BLaER1 (cell line): Measurements from ENCODE around the gene ZNF311.

Experiments used
- H3K27ac ChIP-seq: shearing (Covaris generic); formaldehyde crosslinking; 2 replicates; pipeline ENCODE4 v1.8.1; 2022
- H3K27me3 ChIP-seq: shearing (Covaris generic); formaldehyde crosslinking; 2 replicates; pipeline ENCODE4 v1.8.1; 2022
- H3K36me3 ChIP-seq: shearing (Covaris generic); formaldehyde crosslinking; 2 replicates; pipeline ENCODE4 v1.8.1; 2022
- H3K4me1 ChIP-seq: shearing (Covaris generic); formaldehyde crosslinking; 2 replicates; pipeline ENCODE4 v1.8.1; 2022
- H3K4me2 ChIP-seq: shearing (Covaris generic); formaldehyde crosslinking; 2 replicates; pipeline ENCODE4 v1.8.1; 2022
- H3K4me3 ChIP-seq: shearing (Covaris generic); formaldehyde crosslinking; 2 replicates; pipeline ENCODE4 v1.8.1; 2022
- H3K9ac ChIP-seq: shearing (Covaris generic); formaldehyde crosslinking; 2 replicates; pipeline ENCODE4 v1.8.1; 2022
- H3K9me3 ChIP-seq: shearing (Covaris generic); formaldehyde crosslinking; 2 replicates; pipeline ENCODE4 v1.8.1; 2022
- H4K20me1 ChIP-seq: shearing (Covaris generic); formaldehyde crosslinking; 2 replicates; pipeline ENCODE4 v1.8.1; 2022
- Cebpa-rat ChIP-seq: shearing (Covaris generic); IDR thresholded peaks from 2 replicates; pipeline ENCODE4 v1.8.1; 2022

Gene ZNF311

DNA sequence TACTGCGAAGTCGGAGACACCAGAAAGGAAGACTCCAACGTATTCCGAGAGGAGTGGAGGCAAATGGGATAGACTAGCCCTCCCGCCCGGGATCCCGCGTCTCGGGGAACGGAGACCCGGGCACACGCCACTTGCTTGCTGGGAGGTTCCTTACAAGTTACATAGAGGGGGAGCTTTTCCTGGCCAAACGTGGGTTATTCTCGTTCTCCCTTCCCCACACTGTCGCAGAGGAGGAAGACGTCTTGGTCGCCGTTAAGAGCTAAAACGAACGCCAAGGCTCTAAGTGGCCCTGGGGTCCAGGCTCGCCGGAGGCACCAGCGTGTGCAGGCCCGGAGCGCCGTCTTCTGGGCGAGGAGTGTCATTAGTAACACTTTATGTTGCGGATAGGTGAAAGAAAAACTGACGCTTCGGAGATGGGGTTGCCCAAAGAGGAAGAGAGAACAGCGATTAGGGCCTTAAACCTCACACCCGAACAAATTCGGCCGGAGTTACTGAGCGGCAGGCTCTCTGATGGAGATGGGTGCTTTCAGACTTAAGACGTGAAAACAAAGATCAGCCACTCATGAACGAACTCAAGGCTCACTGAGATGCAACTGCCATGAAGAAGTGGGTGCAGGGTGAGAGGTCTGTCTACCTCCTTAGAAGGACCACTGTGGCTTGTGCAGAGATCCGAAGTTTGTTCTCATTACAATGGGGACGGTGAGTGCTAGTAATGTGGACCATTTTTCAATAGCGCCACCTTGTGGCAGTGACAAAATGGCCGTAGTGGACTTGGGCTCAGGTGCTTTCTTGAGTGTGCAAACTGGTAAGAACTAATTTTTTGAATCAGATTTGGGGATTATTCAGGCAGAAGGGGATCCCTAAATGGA is 11.7 kb upstream of the ZNF311 start:
- no peaks in the 10 kb centered on the region for H3K27me3 ChIP-seq
- H3K4me3 ChIP-seq, result peak overlapping the region; percentile 67
- no peaks in the 10 kb centered on the region for H4K20me1 ChIP-seq
- no peak for TF ChIP-seq Cebpa-rat
- H3K4me1 ChIP-seq, result peaks cover 8% of the 10 kb centered on the region; the same call in 1 of the 2 replicates
- no peaks in the 10 kb centered on the region for H3K36me3 ChIP-seq
- peaks cover 17% of the 10 kb centered on the region for H3K9me3 ChIP-seq
- H3K9ac ChIP-seq, result peak overlapping the region; percentile 62
- no peak overlapping the region for H3K27ac ChIP-seq
- peak overlapping the region; percentile 81 for H3K4me2 ChIP-seq

DNA sequence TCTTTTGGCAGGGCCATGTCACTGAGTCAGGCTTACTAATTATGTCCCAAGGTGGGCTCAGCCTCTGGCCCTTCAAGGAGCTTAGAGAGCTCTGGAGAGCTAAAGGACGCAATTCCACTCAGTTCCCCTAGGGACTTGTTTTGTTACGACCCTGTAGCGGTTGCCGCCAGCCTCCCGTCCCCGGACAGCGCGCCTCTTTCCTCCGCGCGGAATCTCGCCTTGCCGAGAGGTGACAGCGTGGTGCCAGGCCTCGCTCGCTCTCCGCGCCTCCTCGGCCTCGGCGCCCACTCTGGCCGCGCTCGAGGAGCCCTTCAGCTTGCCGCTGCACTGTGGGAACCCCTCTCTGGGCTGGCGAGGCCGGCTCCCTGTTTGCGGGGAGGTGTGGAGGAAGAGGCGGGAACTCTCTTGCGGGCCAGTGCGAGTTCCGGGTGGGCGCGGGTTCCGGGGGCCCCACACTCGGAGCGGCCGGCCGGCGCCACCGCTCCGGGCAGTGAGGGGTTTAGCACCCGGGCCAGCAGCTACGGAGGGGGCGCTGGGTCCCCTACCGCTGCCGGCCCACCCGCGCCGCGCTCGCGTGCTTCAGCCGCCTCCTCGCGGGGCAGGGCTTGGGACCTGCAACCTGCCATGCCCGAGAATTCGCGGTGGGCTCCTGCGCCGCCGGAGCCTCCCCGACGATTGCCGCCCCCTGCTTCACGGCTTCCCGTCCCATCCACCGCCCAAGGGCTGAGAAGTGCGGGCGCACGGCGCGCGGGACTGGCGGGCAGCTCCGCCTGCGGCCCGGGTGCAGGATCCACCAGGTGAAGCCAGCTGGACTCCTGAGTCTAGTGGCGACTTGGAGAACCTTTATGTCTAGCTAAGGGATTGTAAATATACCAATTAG is 9.9 kb upstream of the ZNF311 start:
- Histone ChIP-seq H3K9ac (no peak overlapping the region), H3K4me3 (no peak overlapping the region), H3K27ac (no peak overlapping the region), H3K4me2 (no peak overlapping the region), H3K27me3 (no peaks in the 10 kb centered on the region), H4K20me1 (no peaks in the 10 kb centered on the region), H3K4me1 (peaks cover 9% of the 10 kb centered on the region; the same call in 1 of the 2 replicates), H3K36me3 (no peaks in the 10 kb centered on the region), H3K9me3 (peaks cover 15% of the 10 kb centered on the region)
- no peak for TF ChIP-seq Cebpa-rat

DNA sequence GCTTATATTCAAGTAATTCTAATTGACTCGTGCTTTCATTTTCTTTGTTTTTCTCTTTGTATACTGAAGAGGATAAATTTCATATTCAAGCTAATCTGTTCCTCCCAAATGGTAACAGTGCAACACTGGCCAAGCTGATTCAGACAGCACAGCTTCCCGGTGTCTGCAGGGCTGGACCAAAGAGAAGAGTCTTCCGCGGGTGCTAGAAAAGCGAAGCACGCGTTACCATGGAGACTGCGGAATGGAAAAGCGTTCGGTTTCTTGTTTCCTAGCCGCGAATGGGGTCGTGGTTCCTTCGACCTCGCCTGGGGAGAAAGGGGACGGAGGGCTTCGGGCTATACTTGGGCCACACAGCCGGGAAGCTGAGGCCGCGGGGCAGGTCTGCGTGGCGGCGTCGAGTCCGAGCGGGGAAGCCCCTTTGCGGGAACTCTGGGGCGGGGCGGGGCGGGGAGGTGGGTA is 6.2 kb upstream of the ZNF311 start:
- Histone ChIP-seq H3K4me2 (peak overlapping the region; percentile 66), H3K27ac (no peak overlapping the region), H3K36me3 (no peaks in the 10 kb centered on the region), H4K20me1 (no peaks in the 10 kb centered on the region), H3K9me3 (peaks cover 15% of the 10 kb centered on the region), H3K9ac (no peak overlapping the region), H3K4me1 (peaks cover 6% of the 10 kb centered on the region; the same call in 1 of the 2 replicates), H3K27me3 (no peaks in the 10 kb centered on the region), H3K4me3 (peak overlapping the region; percentile 67)
- no peak for TF ChIP-seq Cebpa-rat

DNA sequence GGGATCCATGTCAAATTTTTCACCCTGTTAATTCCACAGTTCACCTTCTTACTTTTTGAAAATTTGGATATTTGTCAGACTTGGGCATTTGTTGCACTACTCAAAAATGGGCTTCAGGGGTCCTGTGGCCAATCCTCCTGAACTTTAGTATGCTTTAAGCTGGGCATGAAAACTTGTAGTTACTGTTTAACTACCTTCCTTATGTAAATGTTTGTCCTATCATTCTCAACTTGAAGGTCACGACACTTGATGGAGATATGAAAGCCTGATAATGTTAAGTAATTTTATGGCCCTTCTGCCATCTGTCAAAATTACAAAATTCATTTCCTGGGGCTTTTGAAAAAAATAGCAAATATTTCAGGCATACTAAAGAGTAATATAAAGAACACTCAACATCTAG is 4.2 kb upstream of the ZNF311 start:
- Histone ChIP-seq H3K4me3 (no peak overlapping the region), H3K36me3 (no peaks in the 10 kb centered on the region), H3K9ac (no peak overlapping the region), H3K27ac (no peak overlapping the region), H3K9me3 (peaks cover 7% of the 10 kb centered on the region; the same call in 1 of the 2 replicates), H3K27me3 (no peaks in the 10 kb centered on the region), H3K4me1 (peaks cover 5% of the 10 kb centered on the region; the same call in 1 of the 2 replicates), H4K20me1 (no peaks in the 10 kb centered on the region), H3K4me2 (no peak overlapping the region)
- TF ChIP-seq Cebpa-rat, result no peak

DNA sequence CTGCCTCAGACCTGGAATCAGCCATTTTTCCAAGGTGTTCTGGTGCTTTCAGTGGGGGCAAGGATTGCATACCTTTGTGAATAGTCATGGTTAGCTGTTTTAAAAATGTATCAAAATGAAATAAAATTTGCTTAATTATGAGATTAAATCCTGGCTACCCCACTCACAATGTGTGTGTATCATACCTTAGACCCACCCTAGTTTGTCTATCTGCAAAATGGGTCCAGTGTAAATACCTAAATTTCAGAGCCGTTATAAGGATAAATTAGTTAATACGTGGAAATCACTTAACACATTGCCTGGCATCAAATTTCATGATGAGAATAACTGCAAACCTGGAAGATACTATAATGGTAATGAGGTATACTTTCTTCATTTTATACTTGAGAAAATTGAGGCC is 3.0 kb upstream of the ZNF311 start:
- peaks cover 6% of the 10 kb centered on the region; the same call in 1 of the 2 replicates for H3K9me3 ChIP-seq
- no peak overlapping the region for H3K27ac ChIP-seq
- H4K20me1 ChIP-seq, result no peaks in the 10 kb centered on the region
- peaks cover 5% of the 10 kb centered on the region; the same call in 1 of the 2 replicates for H3K4me1 ChIP-seq
- no peak overlapping the region for H3K4me2 ChIP-seq
- H3K27me3 ChIP-seq, result no peaks in the 10 kb centered on the region
- no peak overlapping the region for H3K9ac ChIP-seq
- H3K36me3 ChIP-seq, result no peaks in the 10 kb centered on the region
- no peak overlapping the region for H3K4me3 ChIP-seq
- TF ChIP-seq Cebpa-rat, result no peak

DNA sequence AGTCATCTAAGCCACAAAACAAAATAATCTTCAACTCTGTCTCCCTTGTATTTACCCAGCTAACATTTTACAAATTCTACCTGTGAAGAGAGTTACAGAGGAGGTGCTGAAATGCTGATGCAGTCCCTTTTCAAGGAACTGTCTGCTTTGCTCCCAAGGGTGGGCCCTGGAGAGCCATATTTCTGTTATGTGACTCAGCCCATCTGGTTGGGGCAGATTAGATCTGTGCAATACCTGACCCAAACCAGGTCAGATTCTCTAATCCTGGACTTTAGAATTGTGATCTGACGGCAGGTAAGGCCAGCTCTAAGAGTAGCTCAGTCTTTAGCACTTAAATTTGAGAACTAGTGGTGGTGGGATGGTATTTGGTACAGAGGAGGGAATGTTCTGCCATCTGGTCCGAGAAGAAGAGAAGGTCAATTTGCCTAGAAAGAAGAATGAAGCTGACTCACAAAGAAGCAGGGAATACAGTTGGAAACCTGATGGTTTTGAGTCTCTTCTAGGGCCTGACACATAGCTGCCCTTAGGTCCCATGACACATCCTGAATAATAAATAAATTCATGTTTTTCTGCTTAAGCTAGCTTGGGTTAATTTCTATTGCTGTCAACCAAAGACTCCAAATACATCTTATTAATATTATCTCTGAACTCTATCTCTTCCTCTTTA is 8.1 kb downstream of the ZNF311 start:
- no peaks in the 10 kb centered on the region for H3K36me3 ChIP-seq
- no peaks in the 10 kb centered on the region for H3K9me3 ChIP-seq
- H3K4me2 ChIP-seq, result no peak overlapping the region
- no peaks in the 10 kb centered on the region for H3K27me3 ChIP-seq
- no peaks in the 10 kb centered on the region for H4K20me1 ChIP-seq
- no peak overlapping the region for H3K9ac ChIP-seq
- no peaks in the 10 kb centered on the region for H3K4me1 ChIP-seq
- TF ChIP-seq Cebpa-rat, result no peak
- no peak overlapping the region for H3K4me3 ChIP-seq
- no peak overlapping the region for H3K27ac ChIP-seq

DNA sequence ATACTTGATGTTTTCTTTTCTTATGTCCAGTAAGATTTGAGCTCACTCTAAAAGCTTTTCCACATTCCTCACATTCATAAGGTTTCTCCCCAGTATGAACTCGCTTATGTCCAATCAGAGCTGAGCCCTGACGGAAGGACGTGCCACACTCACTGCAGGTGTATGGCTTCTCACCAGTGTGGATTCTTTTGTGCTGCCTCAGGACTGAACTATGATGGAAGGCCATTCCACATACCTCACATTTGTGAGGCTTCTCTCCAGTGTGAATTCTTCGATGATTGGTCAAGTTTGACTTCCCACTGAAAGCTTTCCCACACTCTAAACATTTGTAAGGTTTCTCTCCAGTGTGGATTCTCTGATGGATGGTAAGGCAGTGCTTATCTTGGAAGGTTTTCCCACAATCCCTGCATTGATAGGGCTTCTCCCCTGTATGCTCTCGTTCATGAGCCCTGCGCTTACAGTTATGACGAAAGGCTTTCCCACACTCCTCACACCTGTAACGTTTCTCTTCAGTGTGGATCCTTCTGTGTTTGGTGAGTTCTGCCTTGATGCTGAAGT is 9.9 kb downstream of the ZNF311 start:
- Histone ChIP-seq H3K4me3 (no peak overlapping the region), H3K9ac (no peak overlapping the region), H3K4me2 (no peak overlapping the region)

DNA sequence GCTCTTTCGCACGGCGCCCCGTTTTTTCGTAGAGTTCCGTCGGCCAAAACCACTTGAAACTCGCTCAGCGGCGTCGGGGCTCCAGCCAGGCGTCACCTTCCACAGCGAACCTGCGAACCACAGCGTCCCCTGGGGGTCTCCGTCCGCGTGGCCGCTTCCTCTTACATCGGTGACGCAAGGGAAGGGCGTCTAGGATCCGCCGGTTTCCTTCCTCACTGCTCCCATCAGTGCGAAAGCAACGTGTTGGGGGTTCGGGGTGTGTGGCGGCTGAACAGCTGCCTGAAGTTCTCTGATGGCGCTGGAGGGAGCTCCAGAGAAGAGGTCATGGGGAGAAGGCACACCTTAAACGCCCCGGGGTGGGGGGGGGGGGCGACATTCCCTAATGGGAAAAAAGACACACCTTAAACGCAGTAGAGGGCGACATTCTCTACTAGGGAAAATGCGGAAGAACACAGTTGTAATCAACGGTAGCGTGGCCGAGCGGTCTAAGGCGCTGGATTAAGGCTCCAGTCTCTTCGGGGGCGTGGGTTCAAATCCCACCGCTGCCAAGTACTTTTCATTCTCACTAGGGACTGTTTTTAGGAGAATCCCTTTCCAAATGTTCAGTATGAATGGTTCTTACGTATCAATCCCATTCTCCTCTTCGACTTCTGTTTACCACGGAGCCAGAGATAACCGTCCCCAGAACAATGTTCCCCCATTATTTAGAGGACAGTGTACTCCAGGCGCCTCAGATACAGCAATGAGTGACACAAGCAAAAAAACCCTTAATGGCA is 16.4 kb downstream of the ZNF311 start:
- Histone ChIP-seq H3K36me3 (no peaks in the 10 kb centered on the region), H3K4me2 (no peak overlapping the region), H4K20me1 (no peaks in the 10 kb centered on the region), H3K9me3 (peaks cover 9% of the 10 kb centered on the region), H3K9ac (no peak overlapping the region), H3K27ac (no peak overlapping the region), H3K27me3 (peaks cover 5% of the 10 kb centered on the region; the same call in 1 of the 2 replicates), H3K4me3 (no peak overlapping the region), H3K4me1 (no peaks in the 10 kb centered on the region)
- TF ChIP-seq Cebpa-rat, result no peak

More for the DNA sequence above, 9.9 kb downstream of the ZNF311 start:
- H3K4me1 ChIP-seq, result no peaks in the 10 kb centered on the region
- H3K36me3 ChIP-seq, result no peaks in the 10 kb centered on the region
- TF ChIP-seq Cebpa-rat, result no peak
- H4K20me1 ChIP-seq, result no peaks in the 10 kb centered on the region
- H3K27me3 ChIP-seq, result no peaks in the 10 kb centered on the region
- no peak overlapping the region for H3K27ac ChIP-seq
- no peaks in the 10 kb centered on the region for H3K9me3 ChIP-seq
